ENCODE measurements around the gene PODXL. TPM values are rescaled to one million over a fixed set of nuclear protein-coding genes. Genes with fewer than 3 reads are reported as not detected.

Gene PODXL
- total RNA-seq, 2 donors from 2014 or later: 23.0 to 50.8 TPM

- TF ChIP-seq, protein P1, sequence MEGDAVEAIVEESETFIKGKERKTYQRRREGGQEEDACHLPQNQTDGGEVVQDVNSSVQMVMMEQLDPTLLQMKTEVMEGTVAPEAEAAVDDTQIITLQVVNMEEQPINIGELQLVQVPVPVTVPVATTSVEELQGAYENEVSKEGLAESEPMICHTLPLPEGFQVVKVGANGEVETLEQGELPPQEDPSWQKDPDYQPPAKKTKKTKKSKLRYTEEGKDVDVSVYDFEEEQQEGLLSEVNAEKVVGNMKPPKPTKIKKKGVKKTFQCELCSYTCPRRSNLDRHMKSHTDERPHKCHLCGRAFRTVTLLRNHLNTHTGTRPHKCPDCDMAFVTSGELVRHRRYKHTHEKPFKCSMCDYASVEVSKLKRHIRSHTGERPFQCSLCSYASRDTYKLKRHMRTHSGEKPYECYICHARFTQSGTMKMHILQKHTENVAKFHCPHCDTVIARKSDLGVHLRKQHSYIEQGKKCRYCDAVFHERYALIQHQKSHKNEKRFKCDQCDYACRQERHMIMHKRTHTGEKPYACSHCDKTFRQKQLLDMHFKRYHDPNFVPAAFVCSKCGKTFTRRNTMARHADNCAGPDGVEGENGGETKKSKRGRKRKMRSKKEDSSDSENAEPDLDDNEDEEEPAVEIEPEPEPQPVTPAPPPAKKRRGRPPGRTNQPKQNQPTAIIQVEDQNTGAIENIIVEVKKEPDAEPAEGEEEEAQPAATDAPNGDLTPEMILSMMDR (IDR thresholded peaks at IDR 0.05): no peak
- no peaks in the 10 kb centered on the region for H3K27me3 ChIP-seq (replicated peaks; ENCODE audit: insufficient read depth)
- DNase-seq (ENCODE audit: low spot score) (no peak), ATAC-seq (ENCODE audit: insufficient number of reproducible peaks, low FRiP score, low read depth) (no peak)
- H3K36me3 ChIP-seq: no peaks in the 10 kb centered on the region
- H3K9me3 ChIP-seq: no peaks in the 10 kb centered on the region
- no peaks in the 10 kb centered on the region for H3K4me1 ChIP-seq (ENCODE audit: control insufficient read depth in 1 of 2, low read depth in 2 of 2)
- no peak overlapping the region for H3K27ac ChIP-seq
- no peak overlapping the region for H3K4me3 ChIP-seq
Observed at GRCh38 chr7:131587315-131587923, 31.0 kb upstream of the PODXL start.

GRCh38 chr7:131586759-131587158 is 30.3 kb upstream of the PODXL start:
- Histone ChIP-seq H3K9me3 (no peaks in the 10 kb centered on the region), H3K27ac (no peak overlapping the region), H3K36me3 (no peaks in the 10 kb centered on the region), H3K27me3 (replicated peaks; ENCODE audit: insufficient read depth) (no peaks in the 10 kb centered on the region), H3K4me3 (no peak overlapping the region), H3K4me1 (ENCODE audit: control insufficient read depth in 1 of 2, low read depth in 2 of 2) (peaks cover 0 to 3% of the 10 kb centered on the region in 2 donors)
- no peak for DNase-seq (ENCODE audit: low spot score)
- TF ChIP-seq, protein P1 (IDR thresholded peaks at IDR 0.05): no peak
- ATAC-seq (ENCODE audit: insufficient number of reproducible peaks, low FRiP score, low read depth): no peak

- no peaks in the 10 kb centered on the region for H3K27me3 ChIP-seq (replicated peaks; ENCODE audit: insufficient read depth)
- H3K4me3 ChIP-seq: no peak overlapping the region
- DNase-seq (ENCODE audit: low spot score): no peak
- H3K36me3 ChIP-seq: no peaks in the 10 kb centered on the region
- TF ChIP-seq, protein P1 (IDR thresholded peaks at IDR 0.05): no peak
- H3K9me3 ChIP-seq: no peaks in the 10 kb centered on the region
- no peak for ATAC-seq (ENCODE audit: insufficient number of reproducible peaks, low FRiP score, low read depth)
- peaks cover 4 to 8% of the 10 kb centered on the region in 2 donors for H3K4me1 ChIP-seq (ENCODE audit: control insufficient read depth in 1 of 2, low read depth in 2 of 2)
- H3K27ac ChIP-seq: no peak overlapping the region
Observed at GRCh38 chr7:131586259-131586658, 29.8 kb upstream of the PODXL start.

GRCh38 chr7:131583430-131583829 is 27.0 kb upstream of the PODXL start:
- no peaks in the 10 kb centered on the region for H3K36me3 ChIP-seq
- DNase-seq (ENCODE audit: low spot score) (no peak), ATAC-seq (ENCODE audit: insufficient number of reproducible peaks, low FRiP score, low read depth) (no peak)
- H3K27me3 ChIP-seq (replicated peaks; ENCODE audit: insufficient read depth): no peaks in the 10 kb centered on the region
- H3K4me1 ChIP-seq (ENCODE audit: control insufficient read depth in 1 of 2, low read depth in 2 of 2): peaks cover 4 to 10% of the 10 kb centered on the region in 2 donors
- no peak overlapping the region for H3K4me3 ChIP-seq
- H3K27ac ChIP-seq: no peak overlapping the region
- TF ChIP-seq, protein P1 (IDR thresholded peaks at IDR 0.05): no peak
- H3K9me3 ChIP-seq: no peaks in the 10 kb centered on the region

DNA sequence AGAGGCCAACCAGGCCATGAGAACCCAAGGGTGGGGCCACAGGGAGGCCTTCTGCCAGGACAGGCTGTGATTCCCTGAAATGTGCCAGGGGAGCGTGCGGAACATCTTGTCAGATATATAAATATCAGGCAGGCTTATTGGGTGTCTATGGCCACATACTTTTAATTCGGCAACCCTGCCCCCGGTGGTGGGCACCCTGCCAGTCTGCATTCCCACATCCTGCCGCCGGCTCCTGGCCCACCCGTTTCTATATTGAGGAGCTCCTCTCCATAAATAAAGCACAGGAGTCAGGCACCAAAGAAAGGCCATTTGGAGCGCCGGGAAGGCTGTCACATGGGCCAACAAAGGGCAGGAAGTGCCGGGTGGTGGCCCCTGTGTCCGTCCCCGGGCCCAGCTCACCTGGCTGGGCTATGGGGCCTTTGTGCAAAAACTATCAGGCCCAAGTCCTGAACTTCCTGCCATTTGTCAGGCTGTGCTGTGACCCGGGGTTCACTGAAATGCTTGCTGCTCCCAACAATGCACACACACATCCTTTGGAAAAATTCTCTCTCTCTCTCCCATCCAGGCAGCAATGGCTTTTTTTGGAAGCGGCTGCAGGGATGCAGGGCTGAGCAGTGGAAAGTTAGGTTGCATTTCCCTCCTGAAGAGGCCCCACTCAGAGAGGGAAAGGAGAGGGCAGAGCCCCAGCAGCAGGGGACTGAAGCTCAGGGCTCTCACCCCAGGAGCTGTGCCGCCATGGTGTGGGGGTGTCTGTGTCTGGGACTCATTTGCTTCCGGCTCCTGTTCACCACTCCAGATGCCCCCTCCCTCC is 25.0 kb upstream of the PODXL start:
- H3K27me3 ChIP-seq (replicated peaks; ENCODE audit: insufficient read depth): no peaks in the 10 kb centered on the region
- no peak for ATAC-seq (ENCODE audit: insufficient number of reproducible peaks, low FRiP score, low read depth)
- no peak overlapping the region for H3K4me3 ChIP-seq
- TF ChIP-seq, protein P1 (IDR thresholded peaks at IDR 0.05): no peak
- DNase-seq (ENCODE audit: low spot score): no peak
- H3K27ac ChIP-seq: peak overlapping the region in 1 of 2 donors; percentile 21
- H3K4me1 ChIP-seq (ENCODE audit: control insufficient read depth in 1 of 2, low read depth in 2 of 2): peaks cover 4 to 10% of the 10 kb centered on the region in 2 donors
- H3K9me3 ChIP-seq: no peaks in the 10 kb centered on the region
- H3K36me3 ChIP-seq: no peaks in the 10 kb centered on the region
